GM12872 (cell line): ENCODE measurements around the gene ARAP3.

Source experiments
- TF ChIP-seq, protein P1 (sequence below): IDR thresholded peaks from 3 replicates; pipeline ENCODE4 v1.5.1; 2011; ENCODE audit warnings: low read depth, mild to moderate bottlenecking, low read length, moderate library complexity; ENCODE audit not compliant: insufficient read depth

Gene ARAP3

DNA sequence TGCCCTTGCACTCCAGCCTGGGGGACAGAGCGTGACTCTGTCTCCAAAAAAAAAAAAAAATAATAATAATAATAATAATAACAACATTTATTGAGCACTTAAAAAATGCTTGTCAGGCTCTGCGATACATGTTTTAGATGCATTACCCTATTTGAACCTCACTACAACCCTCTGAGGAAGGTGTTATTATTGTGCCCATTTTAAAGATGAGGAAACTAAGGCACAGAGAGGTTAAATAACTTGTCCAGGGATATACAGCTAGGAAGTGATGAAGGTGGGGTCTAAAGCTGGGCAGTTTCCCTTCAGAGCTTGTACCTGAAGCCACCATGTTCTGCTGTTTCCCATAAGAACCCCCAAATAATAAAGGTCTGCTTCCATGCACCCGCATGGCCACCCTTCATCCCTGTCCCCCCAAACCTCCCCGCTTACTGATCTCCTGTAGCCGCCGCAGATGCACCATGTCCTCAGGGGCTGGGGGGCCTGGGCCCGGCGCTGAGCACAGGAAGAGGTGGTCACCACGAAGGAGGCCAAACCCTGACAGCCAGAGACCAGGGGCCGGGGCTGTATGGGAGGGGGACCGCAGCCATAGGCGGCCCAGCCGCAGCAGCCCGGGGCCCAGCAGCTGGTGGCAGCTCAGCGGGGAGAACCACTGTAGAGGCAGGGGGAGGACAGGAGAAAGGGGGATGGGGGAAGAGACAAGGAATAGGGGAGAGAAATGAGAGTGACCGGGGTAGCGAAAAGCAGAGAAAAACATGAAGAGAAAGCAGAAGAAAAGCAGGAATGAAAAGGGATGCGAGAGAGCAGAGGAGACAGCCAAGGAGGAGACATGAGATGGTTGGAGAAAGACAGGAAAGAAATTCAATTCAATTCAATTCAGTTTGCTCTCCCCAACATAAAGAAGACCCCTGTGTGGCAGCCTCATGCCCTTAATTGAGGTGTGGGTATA lies 15.8 kb downstream of the ARAP3 start:
- TF ChIP-seq, protein P1, sequence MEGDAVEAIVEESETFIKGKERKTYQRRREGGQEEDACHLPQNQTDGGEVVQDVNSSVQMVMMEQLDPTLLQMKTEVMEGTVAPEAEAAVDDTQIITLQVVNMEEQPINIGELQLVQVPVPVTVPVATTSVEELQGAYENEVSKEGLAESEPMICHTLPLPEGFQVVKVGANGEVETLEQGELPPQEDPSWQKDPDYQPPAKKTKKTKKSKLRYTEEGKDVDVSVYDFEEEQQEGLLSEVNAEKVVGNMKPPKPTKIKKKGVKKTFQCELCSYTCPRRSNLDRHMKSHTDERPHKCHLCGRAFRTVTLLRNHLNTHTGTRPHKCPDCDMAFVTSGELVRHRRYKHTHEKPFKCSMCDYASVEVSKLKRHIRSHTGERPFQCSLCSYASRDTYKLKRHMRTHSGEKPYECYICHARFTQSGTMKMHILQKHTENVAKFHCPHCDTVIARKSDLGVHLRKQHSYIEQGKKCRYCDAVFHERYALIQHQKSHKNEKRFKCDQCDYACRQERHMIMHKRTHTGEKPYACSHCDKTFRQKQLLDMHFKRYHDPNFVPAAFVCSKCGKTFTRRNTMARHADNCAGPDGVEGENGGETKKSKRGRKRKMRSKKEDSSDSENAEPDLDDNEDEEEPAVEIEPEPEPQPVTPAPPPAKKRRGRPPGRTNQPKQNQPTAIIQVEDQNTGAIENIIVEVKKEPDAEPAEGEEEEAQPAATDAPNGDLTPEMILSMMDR, result no peak

DNA sequence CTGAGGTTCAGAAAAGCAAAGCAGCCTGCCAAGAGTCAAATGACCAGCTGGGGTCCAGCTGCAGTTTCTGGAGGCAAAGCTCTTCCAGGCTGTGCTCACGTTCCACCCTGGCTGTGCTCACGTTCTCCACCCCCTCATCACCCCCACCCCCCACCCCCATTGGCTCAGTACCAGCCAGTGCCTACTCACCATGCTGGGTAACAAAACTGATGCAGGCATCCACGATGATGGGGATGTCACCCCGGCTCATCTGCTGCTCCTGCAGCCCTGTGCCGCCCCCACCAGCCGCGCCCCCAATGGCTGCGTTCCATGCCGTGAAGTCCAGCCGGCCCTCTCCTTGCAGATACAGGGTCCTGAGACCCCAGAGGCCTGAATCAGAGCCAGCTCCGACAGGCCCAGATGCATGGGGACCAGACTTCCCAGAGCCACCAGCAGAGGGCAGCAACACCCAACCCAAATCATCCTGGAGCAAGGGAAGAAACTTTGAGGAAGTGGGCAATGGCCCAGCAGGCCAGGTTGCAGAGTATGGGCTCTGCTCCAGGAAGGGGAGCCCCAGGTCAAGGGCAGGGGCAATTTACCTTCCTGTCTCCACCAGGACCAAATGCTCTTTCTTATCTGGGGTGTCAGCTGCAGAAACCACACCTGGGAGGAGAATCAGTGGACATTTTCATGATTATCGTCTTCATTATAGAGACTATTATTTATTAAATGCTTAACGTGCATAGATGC lies 17.1 kb downstream of the ARAP3 start:
- TF ChIP-seq, protein P1, result peak; percentile 97

DNA sequence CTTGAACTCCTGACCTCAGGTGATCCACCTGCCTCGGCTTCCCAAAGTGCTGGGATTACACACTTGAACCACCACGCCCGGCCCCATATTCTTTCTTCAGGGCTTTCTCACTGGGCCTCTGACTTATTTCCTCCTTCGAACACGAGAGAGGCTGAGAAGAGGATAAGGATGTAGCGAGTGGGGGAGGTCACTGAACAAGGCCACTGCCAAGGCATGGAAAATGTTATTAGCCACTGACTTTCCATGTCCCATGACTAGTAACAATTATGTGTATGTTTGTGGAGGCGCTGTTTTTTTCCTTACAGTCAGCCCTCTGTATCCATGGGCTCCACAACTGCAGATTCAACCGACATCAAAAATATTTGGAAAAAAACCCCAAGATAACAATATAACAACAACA lies 18.5 kb downstream of the ARAP3 start:
- TF ChIP-seq, protein P1, result no peak

DNA sequence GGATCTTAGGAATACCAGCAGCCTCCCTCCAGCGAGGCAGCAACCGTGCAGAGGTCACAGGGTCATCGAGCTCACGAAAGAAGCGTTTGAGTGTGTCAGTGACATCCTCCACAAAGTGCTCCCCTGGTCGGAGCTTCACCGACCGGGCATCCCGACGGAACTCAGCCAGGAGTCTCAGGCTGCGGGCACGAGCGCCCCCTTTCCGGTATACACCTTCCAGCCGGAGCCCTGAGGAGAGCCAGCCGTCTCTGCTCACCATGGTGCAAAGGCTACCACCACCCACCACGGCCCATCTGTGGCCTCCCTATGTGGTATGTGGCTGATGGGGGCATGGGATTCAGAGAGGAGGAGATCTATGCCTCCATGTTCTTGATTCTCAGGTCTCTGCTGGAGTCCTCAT lies 20.0 kb downstream of the ARAP3 start:
- TF ChIP-seq, protein P1, result no peak

DNA sequence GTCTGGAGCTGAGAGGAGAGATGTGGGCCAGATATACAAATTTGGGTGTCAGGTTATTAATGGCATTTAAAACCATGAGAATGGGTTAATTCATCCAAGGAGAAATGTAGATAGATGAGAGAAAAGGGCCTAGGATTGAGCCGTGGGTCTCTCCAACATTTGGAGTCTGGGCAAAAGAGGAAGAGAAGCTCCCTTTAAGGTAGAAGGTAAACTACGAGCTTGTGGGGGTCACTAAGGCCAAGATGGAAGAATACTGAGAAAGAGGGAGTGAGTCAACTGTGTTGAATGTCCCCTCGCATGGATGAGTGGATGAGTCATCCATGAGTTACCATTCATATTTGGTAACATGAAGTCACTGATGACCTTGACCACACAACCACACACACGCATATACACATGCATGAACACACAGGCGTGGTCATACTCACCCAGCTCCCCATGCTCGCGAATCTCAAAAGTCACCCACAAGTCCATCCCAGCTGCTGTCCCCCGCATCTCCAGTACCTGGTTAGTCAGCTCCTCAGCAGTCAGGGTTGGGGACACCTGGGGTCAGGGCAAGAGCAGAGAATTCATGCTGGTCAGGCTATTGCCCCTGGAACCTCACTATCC lies 24.0 kb downstream of the ARAP3 start:
- TF ChIP-seq, protein P1, result no peak

DNA sequence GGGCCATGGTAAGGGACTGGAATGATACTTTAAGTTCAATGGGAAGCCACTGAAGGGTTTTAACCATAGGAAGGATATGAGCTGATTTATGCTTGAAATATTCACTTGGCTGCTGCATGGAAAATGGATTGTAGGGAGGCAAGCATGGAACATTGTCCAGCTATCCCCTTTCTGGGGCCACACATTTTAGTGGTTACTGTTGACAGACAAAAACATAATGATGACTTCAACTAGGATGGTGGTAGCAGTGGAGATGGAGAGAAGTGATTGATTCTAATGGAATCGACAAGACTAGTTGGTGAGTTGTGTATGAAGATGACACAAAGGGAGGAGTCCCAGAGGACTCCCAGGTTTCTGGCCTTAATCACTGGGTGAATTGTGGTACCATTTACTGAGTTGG lies 24.6 kb downstream of the ARAP3 start:
- TF ChIP-seq, protein P1, result no peak

DNA sequence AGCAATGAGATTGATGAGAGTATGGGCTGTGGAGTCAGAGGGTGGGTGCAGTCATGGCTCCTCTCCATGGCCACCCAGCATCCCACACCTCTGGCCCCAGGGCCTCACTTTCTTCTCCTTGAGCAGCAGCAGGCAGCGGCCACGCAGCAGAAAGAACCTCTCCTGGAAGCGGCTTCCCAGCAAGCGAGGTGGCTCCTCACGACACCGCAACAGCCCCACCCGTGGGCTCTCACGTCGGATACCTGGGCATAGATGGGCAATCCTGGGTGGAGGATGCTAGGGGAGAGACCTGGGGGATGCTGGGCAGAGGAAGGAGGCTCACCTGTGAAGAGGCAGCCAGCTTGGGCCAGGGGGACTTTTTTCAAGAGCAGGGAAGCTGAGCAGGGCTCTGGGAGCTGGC lies 25.6 kb downstream of the ARAP3 start:
- TF ChIP-seq, protein P1, result no peak
